Ishikawa (cell line): Measurements from ENCODE around the gene TANC1.

Source experiments
- CEBPB ChIP-seq: IDR thresholded peaks from 2 replicates; pipeline ENCODE4 v1.6.1; 2012
- CREB1 ChIP-seq: IDR thresholded peaks from 2 replicates; pipeline ENCODE4 v1.6.1; 2012; ENCODE audit warnings: low read depth
- EGR1 ChIP-seq: IDR thresholded peaks from 2 replicates; pipeline ENCODE4 v1.6.1; 2012
- EP300 ChIP-seq: IDR thresholded peaks from 2 replicates; pipeline ENCODE4 v1.6.1; 2012; ENCODE audit warnings: borderline replicate concordance
- FOXM1 ChIP-seq: IDR thresholded peaks from 2 replicates; pipeline ENCODE4 v1.6.1; 2012; ENCODE audit warnings: low read depth, borderline replicate concordance
- NFIC ChIP-seq: IDR thresholded peaks from 2 replicates; pipeline ENCODE4 v1.6.1; 2012
- RAD21 ChIP-seq: IDR thresholded peaks from 2 replicates; pipeline ENCODE4 v1.6.1; 2012; ENCODE audit warnings: low read depth
- TAF1 ChIP-seq: IDR thresholded peaks from 2 replicates; pipeline ENCODE4 v1.6.1; 2012; ENCODE audit warnings: low read depth, mild to moderate bottlenecking
- TCF12 ChIP-seq: IDR thresholded peaks from 2 replicates; pipeline ENCODE4 v1.6.1; 2012; ENCODE audit warnings: low read depth
- TEAD4 ChIP-seq: IDR thresholded peaks from 2 replicates; pipeline ENCODE4 v1.6.1; 2012
- YY1 ChIP-seq: IDR thresholded peaks from 2 replicates; pipeline ENCODE4 v1.6.1; 2012; ENCODE audit warnings: low read depth
- ZBTB7A ChIP-seq: IDR thresholded peaks from 2 replicates; pipeline ENCODE4 v1.6.1; 2012; ENCODE audit warnings: low read depth
- TF ChIP-seq, protein P1 (sequence below): IDR thresholded peaks from 2 replicates; pipeline ENCODE4 v1.6.1; 2012; ENCODE audit warnings: low read depth, mild to moderate bottlenecking
- TF ChIP-seq, protein P2 (sequence below): IDR thresholded peaks from 2 replicates; pipeline ENCODE4 v1.6.1; 2012

DNA sequence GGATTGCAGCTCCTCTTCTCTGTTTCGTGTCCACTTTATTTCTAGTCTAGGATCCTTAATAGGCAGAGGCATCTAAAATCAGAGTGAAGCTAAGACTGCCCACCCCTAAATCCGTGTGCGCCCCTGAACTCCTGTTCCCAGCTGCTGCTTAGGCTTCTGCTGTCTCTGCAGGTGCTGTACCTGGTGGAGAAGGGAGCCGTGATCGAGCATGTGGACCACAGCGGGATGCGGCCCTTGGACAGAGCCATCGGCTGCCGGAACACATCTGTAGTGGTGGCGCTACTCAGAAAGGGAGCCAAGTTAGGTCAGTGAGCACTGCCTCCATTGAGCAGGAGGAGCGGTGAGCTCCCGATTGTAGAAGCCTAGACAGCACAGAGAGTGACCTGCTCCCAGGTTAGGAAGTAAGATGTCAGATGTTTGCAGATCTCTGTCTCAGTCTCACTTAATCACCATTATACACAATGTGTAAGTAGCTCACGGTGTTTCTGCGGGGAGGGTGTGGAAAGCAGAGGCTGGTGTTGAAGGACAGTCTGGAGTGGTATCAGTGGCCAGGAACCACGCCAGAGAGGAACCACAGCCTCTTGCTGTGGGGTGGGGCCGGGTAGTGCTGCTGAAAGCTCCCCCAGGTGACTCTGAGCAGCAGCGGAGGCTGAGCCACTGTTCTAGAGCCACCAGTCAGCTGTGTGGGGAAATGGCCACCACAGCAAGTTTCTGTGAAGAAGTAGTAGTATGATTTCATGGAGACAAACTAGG, 255.8 kb downstream of the TANC1 start:
- no peak for TF ChIP-seq YY1
- TF ChIP-seq, protein P1, sequence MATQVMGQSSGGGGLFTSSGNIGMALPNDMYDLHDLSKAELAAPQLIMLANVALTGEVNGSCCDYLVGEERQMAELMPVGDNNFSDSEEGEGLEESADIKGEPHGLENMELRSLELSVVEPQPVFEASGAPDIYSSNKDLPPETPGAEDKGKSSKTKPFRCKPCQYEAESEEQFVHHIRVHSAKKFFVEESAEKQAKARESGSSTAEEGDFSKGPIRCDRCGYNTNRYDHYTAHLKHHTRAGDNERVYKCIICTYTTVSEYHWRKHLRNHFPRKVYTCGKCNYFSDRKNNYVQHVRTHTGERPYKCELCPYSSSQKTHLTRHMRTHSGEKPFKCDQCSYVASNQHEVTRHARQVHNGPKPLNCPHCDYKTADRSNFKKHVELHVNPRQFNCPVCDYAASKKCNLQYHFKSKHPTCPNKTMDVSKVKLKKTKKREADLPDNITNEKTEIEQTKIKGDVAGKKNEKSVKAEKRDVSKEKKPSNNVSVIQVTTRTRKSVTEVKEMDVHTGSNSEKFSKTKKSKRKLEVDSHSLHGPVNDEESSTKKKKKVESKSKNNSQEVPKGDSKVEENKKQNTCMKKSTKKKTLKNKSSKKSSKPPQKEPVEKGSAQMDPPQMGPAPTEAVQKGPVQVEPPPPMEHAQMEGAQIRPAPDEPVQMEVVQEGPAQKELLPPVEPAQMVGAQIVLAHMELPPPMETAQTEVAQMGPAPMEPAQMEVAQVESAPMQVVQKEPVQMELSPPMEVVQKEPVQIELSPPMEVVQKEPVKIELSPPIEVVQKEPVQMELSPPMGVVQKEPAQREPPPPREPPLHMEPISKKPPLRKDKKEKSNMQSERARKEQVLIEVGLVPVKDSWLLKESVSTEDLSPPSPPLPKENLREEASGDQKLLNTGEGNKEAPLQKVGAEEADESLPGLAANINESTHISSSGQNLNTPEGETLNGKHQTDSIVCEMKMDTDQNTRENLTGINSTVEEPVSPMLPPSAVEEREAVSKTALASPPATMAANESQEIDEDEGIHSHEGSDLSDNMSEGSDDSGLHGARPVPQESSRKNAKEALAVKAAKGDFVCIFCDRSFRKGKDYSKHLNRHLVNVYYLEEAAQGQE = no peak
- TF ChIP-seq, protein P2, sequence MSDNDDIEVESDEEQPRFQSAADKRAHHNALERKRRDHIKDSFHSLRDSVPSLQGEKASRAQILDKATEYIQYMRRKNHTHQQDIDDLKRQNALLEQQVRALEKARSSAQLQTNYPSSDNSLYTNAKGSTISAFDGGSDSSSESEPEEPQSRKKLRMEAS = no peak
- TF ChIP-seq TCF12 = no peak
- no peak for TF ChIP-seq CREB1
- no peak for TF ChIP-seq EP300
- TF ChIP-seq TEAD4 = no peak
- TF ChIP-seq RAD21 = no peak
- TF ChIP-seq NFIC = no peak
- TF ChIP-seq EGR1 = no peak
- TF ChIP-seq FOXM1 = no peak
- TF ChIP-seq TAF1 = no peak
- TF ChIP-seq CEBPB = no peak
- TF ChIP-seq ZBTB7A = no peak
